ENCODE measurements around the gene GRIN3B.

DNA sequence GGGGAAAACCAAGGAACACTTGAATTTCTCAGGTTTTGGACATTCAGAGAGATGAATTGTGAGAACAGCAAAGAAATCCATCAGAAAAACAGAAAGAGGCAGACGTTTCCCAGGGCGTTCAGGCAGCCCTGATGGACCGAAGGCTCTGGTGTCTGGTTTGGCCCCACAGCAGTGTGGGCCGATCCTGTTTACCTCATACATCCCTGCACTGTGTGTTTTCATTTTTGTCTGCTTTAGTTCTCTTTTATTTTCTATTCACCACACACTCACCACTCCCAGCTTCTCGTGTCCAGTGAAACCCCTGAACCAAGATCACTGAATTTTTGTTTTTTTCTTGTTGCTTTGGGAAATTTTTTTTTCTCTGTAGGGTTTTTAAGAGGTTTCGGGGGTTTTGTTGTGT, 27.9 kb upstream of the GRIN3B start:
- TF ChIP-seq POLR2A (IDR thresholded peaks at IDR 0.05): no peak
- TF ChIP-seq, protein P1, sequence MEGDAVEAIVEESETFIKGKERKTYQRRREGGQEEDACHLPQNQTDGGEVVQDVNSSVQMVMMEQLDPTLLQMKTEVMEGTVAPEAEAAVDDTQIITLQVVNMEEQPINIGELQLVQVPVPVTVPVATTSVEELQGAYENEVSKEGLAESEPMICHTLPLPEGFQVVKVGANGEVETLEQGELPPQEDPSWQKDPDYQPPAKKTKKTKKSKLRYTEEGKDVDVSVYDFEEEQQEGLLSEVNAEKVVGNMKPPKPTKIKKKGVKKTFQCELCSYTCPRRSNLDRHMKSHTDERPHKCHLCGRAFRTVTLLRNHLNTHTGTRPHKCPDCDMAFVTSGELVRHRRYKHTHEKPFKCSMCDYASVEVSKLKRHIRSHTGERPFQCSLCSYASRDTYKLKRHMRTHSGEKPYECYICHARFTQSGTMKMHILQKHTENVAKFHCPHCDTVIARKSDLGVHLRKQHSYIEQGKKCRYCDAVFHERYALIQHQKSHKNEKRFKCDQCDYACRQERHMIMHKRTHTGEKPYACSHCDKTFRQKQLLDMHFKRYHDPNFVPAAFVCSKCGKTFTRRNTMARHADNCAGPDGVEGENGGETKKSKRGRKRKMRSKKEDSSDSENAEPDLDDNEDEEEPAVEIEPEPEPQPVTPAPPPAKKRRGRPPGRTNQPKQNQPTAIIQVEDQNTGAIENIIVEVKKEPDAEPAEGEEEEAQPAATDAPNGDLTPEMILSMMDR (IDR thresholded peaks at IDR 0.05 in 4 of 5, conservative IDR thresholded peaks at IDR 0.05 in 1 of 5): no peak
